H9 (cell line): ENCODE data around the gene HMGXB4. TPM values are rescaled to one million over a fixed set of nuclear protein-coding genes. Genes with fewer than 3 reads are reported as not detected.

Source experiments
- DNase-seq: peaks from one replicate; pipeline ENCODE4 v3.0.0-alpha.2; 2017
- H2AFZ ChIP-seq: one replicate; pipeline ENCODE4 v1.6.1; 2013; ENCODE audit warnings: mild to moderate bottlenecking, low read length, control low read depth, moderate library complexity
- H2AK5ac ChIP-seq: 2 replicates; pipeline ENCODE4 v1.6.1; 2013; ENCODE audit warnings: low read length, control low read depth, mixed read lengths; ENCODE audit not compliant: insufficient read length
- H2BK120ac ChIP-seq: one replicate; pipeline ENCODE4 v1.6.1; 2013; ENCODE audit warnings: low read depth, mild to moderate bottlenecking, low read length, control low read depth, inconsistent platforms; ENCODE audit not compliant: poor library complexity, severe bottlenecking
- H2BK12ac ChIP-seq: 2 replicates; pipeline ENCODE4 v1.6.1; 2013; ENCODE audit warnings: low read length, control low read depth, mixed read lengths, low read depth; ENCODE audit not compliant: insufficient read length
- H2BK15ac ChIP-seq: 2 replicates; pipeline ENCODE4 v1.6.1; 2013; ENCODE audit warnings: low read depth, low read length, control low read depth
- H2BK20ac ChIP-seq: one replicate; pipeline ENCODE4 v1.6.1; 2013; ENCODE audit warnings: low read depth, mild to moderate bottlenecking, low read length, control low read depth, inconsistent platforms; ENCODE audit not compliant: poor library complexity, severe bottlenecking
- H2BK5ac ChIP-seq: 2 replicates; pipeline ENCODE4 v1.6.1; 2013; ENCODE audit warnings: low read length, control low read depth, mixed read lengths; ENCODE audit not compliant: insufficient read length
- H3K14ac ChIP-seq: 2 replicates; pipeline ENCODE4 v1.6.1; 2013; ENCODE audit warnings: low read length, control low read depth; ENCODE audit not compliant: insufficient read depth
- H3K18ac ChIP-seq: 2 replicates; pipeline ENCODE4 v1.6.1; 2013; ENCODE audit warnings: low read depth, mild to moderate bottlenecking, mixed read lengths, low read length, control low read depth; ENCODE audit not compliant: insufficient read length
- H3K23ac ChIP-seq: 2 replicates; pipeline ENCODE4 v1.6.1; 2013; ENCODE audit warnings: low read length, control low read depth, mixed read lengths, low read depth; ENCODE audit not compliant: insufficient read length
- H3K23me2 ChIP-seq: 2 replicates; pipeline ENCODE4 v1.6.1; 2013; ENCODE audit warnings: low read depth, mild to moderate bottlenecking, mixed read lengths, low read length, control low read depth; ENCODE audit not compliant: insufficient read length, poor library complexity, severe bottlenecking
- H3K27ac ChIP-seq: 2 replicates; pipeline ENCODE4 v1.5.1; 2013; ENCODE audit warnings: low read length, control low read depth, mixed read lengths, low read depth; ENCODE audit not compliant: insufficient read length
- H3K27me3 ChIP-seq: 2 replicates; pipeline ENCODE4 v1.6.1; 2013; ENCODE audit warnings: low read length, control low read depth, inconsistent platforms; ENCODE audit not compliant: insufficient read depth
- H3K4ac ChIP-seq: 2 replicates; pipeline ENCODE4 v1.6.1; 2013; ENCODE audit warnings: low read depth, mild to moderate bottlenecking, control low read depth, inconsistent platforms, low read length, moderate library complexity
- H3K4me1 ChIP-seq: 2 replicates; pipeline ENCODE4 v1.6.1; 2013; ENCODE audit warnings: low read length, control low read depth, inconsistent platforms; ENCODE audit not compliant: insufficient read depth
- H3K4me2 ChIP-seq: 2 replicates; pipeline ENCODE4 v1.6.1; 2013; ENCODE audit warnings: low read length, control low read depth, mixed read lengths; ENCODE audit not compliant: insufficient read length, insufficient read depth
- H3K56ac ChIP-seq: 2 replicates; pipeline ENCODE4 v1.6.1; 2013; ENCODE audit warnings: low read depth, mild to moderate bottlenecking, mixed read lengths, low read length, control low read depth; ENCODE audit not compliant: insufficient read length
- H3K79me1 ChIP-seq: 2 replicates; pipeline ENCODE4 v1.6.1; 2013; ENCODE audit warnings: low read depth, mild to moderate bottlenecking, moderate library complexity, low read length, control low read depth, inconsistent platforms; ENCODE audit not compliant: insufficient read depth, poor library complexity, severe bottlenecking
- H3K79me2 ChIP-seq: 2 replicates; pipeline ENCODE4 v1.6.1; 2013; ENCODE audit warnings: low read length, control low read depth, inconsistent platforms; ENCODE audit not compliant: insufficient read depth
- H3K9ac ChIP-seq: 2 replicates; pipeline ENCODE4 v1.6.1; 2013; ENCODE audit warnings: low read length, control low read depth, mixed read lengths; ENCODE audit not compliant: insufficient read length; ENCODE audit errors: extremely low read depth
- H3K9me3 ChIP-seq: one replicate; pipeline ENCODE4 v1.6.1; 2013; ENCODE audit warnings: low read depth, low read length, inconsistent platforms; ENCODE audit not compliant: control insufficient read depth
- H3T11ph ChIP-seq: one replicate; pipeline ENCODE4 v1.6.1; 2013; ENCODE audit warnings: mild to moderate bottlenecking, low read length, control low read depth, inconsistent platforms
- H4K20me1 ChIP-seq: one replicate; pipeline ENCODE4 v1.6.1; 2013; ENCODE audit not compliant: control insufficient read depth, insufficient read length, insufficient read depth
- H4K5ac ChIP-seq: 2 replicates; pipeline ENCODE4 v1.6.1; 2013; ENCODE audit warnings: low read depth, mild to moderate bottlenecking, mixed read lengths, low read length, control low read depth; ENCODE audit not compliant: insufficient read length
- H4K8ac ChIP-seq: replicated peaks from 2 replicates; pipeline ENCODE4 v1.6.1; 2013; ENCODE audit warnings: low read length, control low read depth, mixed read lengths, low read depth; ENCODE audit not compliant: insufficient read length
- H4K91ac ChIP-seq: 2 replicates; pipeline ENCODE4 v1.6.1; 2013; ENCODE audit warnings: low read depth, mild to moderate bottlenecking, moderate library complexity, mixed read lengths, low read length, control low read depth; ENCODE audit not compliant: insufficient read length
- H3K27ac Mint-ChIP-seq, 3 experiments: 2 replicates in 2 of 3; 3 replicates in 1 of 3; pipeline ENCODE4 v1.8.0; 2020 to 2021; ENCODE audit warnings: mixed read lengths in 3 of 3, mild to moderate bottlenecking in 1 of 3, moderate library complexity in 1 of 3
- H3K27me3 Mint-ChIP-seq: 2 replicates; pipeline ENCODE4 v1.8.0; 2021; ENCODE audit warnings: low read depth, mild to moderate bottlenecking, moderate library complexity, mixed read lengths
- H3K36me3 Mint-ChIP-seq, 3 experiments: 2 replicates in 2 of 3; 3 replicates in 1 of 3; pipeline ENCODE4 v1.8.0; 2020 to 2021; ENCODE audit warnings: low read depth in 3 of 3, mixed read lengths in 3 of 3; ENCODE audit not compliant: insufficient read depth in 1 of 3
- H3K4me1 Mint-ChIP-seq, 2 experiments: 2 replicates each; pipeline ENCODE4 v1.8.0; 2020; ENCODE audit warnings: mixed read lengths in 2 of 2
- H3K4me3 Mint-ChIP-seq, 2 experiments: 2 replicates in 1 of 2; 3 replicates in 1 of 2; pipeline ENCODE4 v1.8.0; 2020 to 2021; ENCODE audit warnings: mild to moderate bottlenecking in 2 of 2, mixed read lengths in 2 of 2, moderate library complexity in 1 of 2
- H3K9me3 Mint-ChIP-seq, 2 experiments: 2 replicates in 1 of 2; 3 replicates in 1 of 2; pipeline ENCODE4 v1.8.0; 2020; ENCODE audit warnings: mild to moderate bottlenecking in 2 of 2, mixed read lengths in 2 of 2, moderate library complexity in 1 of 2
- CTCF ChIP-seq: fragments of 200-600 bp; sonication (generic); conservative IDR thresholded peaks from 3 replicates; pipeline ENCODE4 v1.8.0; 2021; ENCODE audit warnings: antibody characterized with exemption, mild to moderate bottlenecking
- WGBS: extraction: QIAGEN DNeasy Blood & Tissue Kit; methylation state at CpG from one replicate; pipeline ENCODE4 v1.1.7; 2013; ENCODE audit warnings: missing lambda C conversion rate, low lambda C conversion rate, mixed read lengths; ENCODE audit not compliant: insufficient read length; ENCODE audit errors: extremely low coverage; 5-methylcytosine and 5-hydroxymethylcytosine counted together
- total RNA-seq: library from RNA; stranded (reverse); gene quantifications from 2 replicates; pipeline ENCODE4 v1.2.1, GENCODE V29; 2021

HMGXB4 gene
- total RNA-seq, 1 experiment from 2014 or later: 33.5 TPM

- H2AK5ac ChIP-seq: no peak overlapping the region
- Mint-ChIP-seq H3K9me3 (peaks cover 0 to 4% of the 10 kb centered on the region in 2 experiments; a peak in 3 of 5 replicates), H3K27ac (no peak overlapping the region; a peak in 1 of 7 replicates), H3K4me3 (no peak overlapping the region), H3K4me1 (peaks cover 28 to 29% of the 10 kb centered on the region in 2 experiments), H3K27me3 (peaks cover 28% of the 10 kb centered on the region), H3K36me3 (no peaks in the 10 kb centered on the region; a peak in 1 of 7 replicates)
- DNase-seq: no peak
- H3K27me3 ChIP-seq: peaks cover 2% of the 10 kb centered on the region; the same call in 1 of the 2 replicates
- H4K8ac ChIP-seq: no peak overlapping the region
- H3K9me3 ChIP-seq: no peaks in the 10 kb centered on the region
- no peak for TF ChIP-seq CTCF
- no peak overlapping the region for H2BK5ac ChIP-seq
- no peak overlapping the region for H2BK12ac ChIP-seq
- no peak overlapping the region for H3K4me2 ChIP-seq
- no peak overlapping the region for H3K9ac ChIP-seq
- H3K14ac ChIP-seq: no peak overlapping the region
- no peak overlapping the region for H3K18ac ChIP-seq
- H3T11ph ChIP-seq: no peak overlapping the region
- no peak overlapping the region for H2BK20ac ChIP-seq
- H2BK15ac ChIP-seq: no peak overlapping the region
- no peak overlapping the region for H3K56ac ChIP-seq
- no peaks in the 10 kb centered on the region for H3K23me2 ChIP-seq
- no peak overlapping the region for H3K27ac ChIP-seq
- no peak overlapping the region for H4K5ac ChIP-seq
- no peak overlapping the region for H4K91ac ChIP-seq
- H3K23ac ChIP-seq: no peak overlapping the region
- no CpG with 5 or more reads among the region's 7 CpGs for WGBS
- H3K79me1 ChIP-seq: no peaks in the 10 kb centered on the region
- H3K4me1 ChIP-seq: no peaks in the 10 kb centered on the region; the same call in none of the 2 replicates
- no peak overlapping the region for H2BK120ac ChIP-seq
- H4K20me1 ChIP-seq: no peaks in the 10 kb centered on the region
- H2AFZ ChIP-seq: no peak overlapping the region
- no peak overlapping the region for H3K4ac ChIP-seq
- no peaks in the 10 kb centered on the region for H3K79me2 ChIP-seq
Measured at GRCh38 chr22:35229865-35230264, 27.4 kb upstream of the HMGXB4 start.
